Prostate gland (tissue), 2 donors: ENCODE data around the gene SERPINB7.

Source experiments
- POLR2A ChIP-seq: fragments of 450-650 bp; IDR thresholded peaks from one replicate; pipeline ENCODE4 v1.6.1; 2016; ENCODE audit warnings: antibody characterized with exemption, mild to moderate bottlenecking
- POLR2AphosphoS5 ChIP-seq: sonication (generic); formaldehyde crosslinking; IDR thresholded peaks from one replicate; pipeline ENCODE4 v1.6.1; 2017; ENCODE audit warnings: antibody characterized with exemption
- TF ChIP-seq, protein P1 (sequence below), 4 experiments: fragments of 200-600 bp in 2 of 4; fragments of 450-650 bp in 2 of 4; sonication (generic) in 2 of 4; IDR thresholded peaks; 1 replicate in 3 of 4; 2 replicates in 1 of 4; pipeline ENCODE4 v1.5.1; 2016 to 2019; ENCODE audit warnings: antibody characterized with exemption in 4 of 4, mild to moderate bottlenecking in 2 of 4, moderate library complexity in 2 of 4

- TF ChIP-seq, protein P1, sequence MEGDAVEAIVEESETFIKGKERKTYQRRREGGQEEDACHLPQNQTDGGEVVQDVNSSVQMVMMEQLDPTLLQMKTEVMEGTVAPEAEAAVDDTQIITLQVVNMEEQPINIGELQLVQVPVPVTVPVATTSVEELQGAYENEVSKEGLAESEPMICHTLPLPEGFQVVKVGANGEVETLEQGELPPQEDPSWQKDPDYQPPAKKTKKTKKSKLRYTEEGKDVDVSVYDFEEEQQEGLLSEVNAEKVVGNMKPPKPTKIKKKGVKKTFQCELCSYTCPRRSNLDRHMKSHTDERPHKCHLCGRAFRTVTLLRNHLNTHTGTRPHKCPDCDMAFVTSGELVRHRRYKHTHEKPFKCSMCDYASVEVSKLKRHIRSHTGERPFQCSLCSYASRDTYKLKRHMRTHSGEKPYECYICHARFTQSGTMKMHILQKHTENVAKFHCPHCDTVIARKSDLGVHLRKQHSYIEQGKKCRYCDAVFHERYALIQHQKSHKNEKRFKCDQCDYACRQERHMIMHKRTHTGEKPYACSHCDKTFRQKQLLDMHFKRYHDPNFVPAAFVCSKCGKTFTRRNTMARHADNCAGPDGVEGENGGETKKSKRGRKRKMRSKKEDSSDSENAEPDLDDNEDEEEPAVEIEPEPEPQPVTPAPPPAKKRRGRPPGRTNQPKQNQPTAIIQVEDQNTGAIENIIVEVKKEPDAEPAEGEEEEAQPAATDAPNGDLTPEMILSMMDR (IDR thresholded peaks at IDR 0.05): no peak
- no peak for TF ChIP-seq POLR2AphosphoS5
- no peak for TF ChIP-seq POLR2A
These were observed 61.2 kb downstream of the SERPINB7 start for GRCh38 chr18:63836456-63836855.
